Middle frontal gyrus (tissue), 1 donor: ENCODE measurements around the gene SPIRE2.
"Not testable (repeated sequence)": the region's sequence is repeated elsewhere in the genome, so short reads cannot be mapped to it uniquely, and the experiment has no call there.

Experiments
- DNase-seq: peaks from one replicate; pipeline ENCODE4 v3.0.0-alpha.2; 2015; ENCODE audit warnings: low spot score; ENCODE audit errors: extremely low spot score

The SPIRE2 gene

GRCh38 chr16:89828199-89828869, at the start of gene SPIRE2:
TSS of gene SPIRE2 (plus strand) at chr16:89828475. CDS start at chr16:89828551, 76 bp downstream.
- no peak for DNase-seq

GRCh38 chr16:89779231-89779908, 48.9 kb upstream of the SPIRE2 start:
- DNase-seq = no peak

GRCh38 chr16:89779909-89780305, 48.4 kb upstream of the SPIRE2 start:
- no peak for DNase-seq

- no peak for DNase-seq
Observed at GRCh38 chr16:89782489-89782888, 45.8 kb upstream of the SPIRE2 start.

GRCh38 chr16:89783952-89784351, 44.3 kb upstream of the SPIRE2 start:
- not testable (repeated sequence) for DNase-seq

- no peak for DNase-seq
Observed at GRCh38 chr16:89784406-89784805, 43.9 kb upstream of the SPIRE2 start.

- DNase-seq = no peak
Observed at GRCh38 chr16:89785523-89786155, 42.6 kb upstream of the SPIRE2 start.

GRCh38 chr16:89786474-89787364, 41.6 kb upstream of the SPIRE2 start:
- DNase-seq = no peak

GRCh38 chr16:89787365-89787805, 40.9 kb upstream of the SPIRE2 start:
- no peak for DNase-seq

- DNase-seq = no peak
Observed at GRCh38 chr16:89791278-89791995, 36.8 kb upstream of the SPIRE2 start.

- not testable (repeated sequence) for DNase-seq
Observed at GRCh38 chr16:89793092-89793491, 35.2 kb upstream of the SPIRE2 start.

- no peak for DNase-seq
Observed at GRCh38 chr16:89793955-89794354, 34.3 kb upstream of the SPIRE2 start.

GRCh38 chr16:89795676-89796075, 32.6 kb upstream of the SPIRE2 start:
- DNase-seq = no peak

GRCh38 chr16:89796104-89796503, 32.2 kb upstream of the SPIRE2 start:
- no peak for DNase-seq

GRCh38 chr16:89798126-89798525, 30.1 kb upstream of the SPIRE2 start:
- DNase-seq = no peak

GRCh38 chr16:89798832-89799370, 29.4 kb upstream of the SPIRE2 start:
- no peak for DNase-seq

- no peak for DNase-seq
Observed at GRCh38 chr16:89801800-89802199, 26.5 kb upstream of the SPIRE2 start.

- no peak for DNase-seq
Observed at GRCh38 chr16:89805136-89805905, 23.0 kb upstream of the SPIRE2 start.

GRCh38 chr16:89806589-89807193, 21.6 kb upstream of the SPIRE2 start:
- not testable (repeated sequence) for DNase-seq
